Astrocyte (in vitro differentiated cells and primary cell): Measurements from ENCODE around the gene EPHA6. TPM values are rescaled to one million over a fixed set of nuclear protein-coding genes. Genes with fewer than 3 reads are reported as not detected.

Experiments
- DNase-seq: peaks from one replicate; pipeline ENCODE4 v3.0.0-alpha.2; 2010; ENCODE audit warnings: low read depth
- FAIRE-seq: peaks from 2 replicates; lab custom pipeline; 2011; peaks lifted over from hg19 to GRCh38; lab: Jason Lieb, UNC
- H2AFZ ChIP-seq: 2 replicates; pipeline ENCODE4 v1.6.0; 2012; ENCODE audit warnings: low read depth, low read length, inconsistent platforms
- H3K27ac ChIP-seq: 2 replicates; pipeline ENCODE4 v1.5.1; 2011; ENCODE audit warnings: low read depth, low read length, inconsistent platforms
- H3K27me3 ChIP-seq: 2 replicates; pipeline ENCODE4 v1.6.0; 2011; ENCODE audit warnings: low read length, inconsistent platforms; ENCODE audit not compliant: insufficient read depth
- H3K36me3 ChIP-seq: 2 replicates; pipeline ENCODE4 v1.5.1; 2011; ENCODE audit warnings: low read length, inconsistent platforms; ENCODE audit not compliant: insufficient read depth
- H3K4me1 ChIP-seq: 2 replicates; pipeline ENCODE4 v1.5.1; 2011; ENCODE audit warnings: low read length, inconsistent platforms; ENCODE audit not compliant: insufficient read depth
- H3K4me2 ChIP-seq: 2 replicates; pipeline ENCODE4 v1.6.0; 2012; ENCODE audit warnings: low read length, inconsistent platforms
- H3K4me3 ChIP-seq: 2 replicates; pipeline ENCODE4 v1.5.1; 2011; ENCODE audit warnings: low read depth, mild to moderate bottlenecking, low read length, inconsistent platforms; ENCODE audit not compliant: insufficient read depth
- H3K79me2 ChIP-seq: 2 replicates; pipeline ENCODE4 v1.6.0; 2012; ENCODE audit warnings: mild to moderate bottlenecking, low read length, inconsistent platforms; ENCODE audit not compliant: insufficient read depth
- H3K9ac ChIP-seq: 2 replicates; pipeline ENCODE4 v1.6.0; 2012; ENCODE audit warnings: mild to moderate bottlenecking, low read length, inconsistent platforms
- H3K9me3 ChIP-seq: 2 replicates; pipeline ENCODE4 v1.5.1; 2012; ENCODE audit warnings: low read depth, mild to moderate bottlenecking, low read length, inconsistent platforms; ENCODE audit not compliant: insufficient read depth
- H4K20me1 ChIP-seq: 2 replicates; pipeline ENCODE4 v1.6.0; 2012; ENCODE audit warnings: low read length, inconsistent platforms; ENCODE audit not compliant: insufficient read depth
- H3K27ac Mint-ChIP-seq: one replicate; pipeline ENCODE4 v1.8.0; 2021; ENCODE audit warnings: mild to moderate bottlenecking, mixed read lengths; ENCODE audit not compliant: unreplicated experiment
- H3K27me3 Mint-ChIP-seq: one replicate; pipeline ENCODE4 v1.8.0; 2021; ENCODE audit warnings: low read depth, mixed read lengths; ENCODE audit not compliant: unreplicated experiment
- H3K36me3 Mint-ChIP-seq: one replicate; pipeline ENCODE4 v1.8.0; 2021; ENCODE audit warnings: low read depth, mixed read lengths; ENCODE audit not compliant: unreplicated experiment
- H3K4me1 Mint-ChIP-seq: one replicate; pipeline ENCODE4 v1.8.0; 2021; ENCODE audit warnings: low read depth, mixed read lengths; ENCODE audit not compliant: unreplicated experiment
- H3K4me3 Mint-ChIP-seq: one replicate; pipeline ENCODE4 v1.8.0; 2021; ENCODE audit warnings: mild to moderate bottlenecking, moderate library complexity, mixed read lengths; ENCODE audit not compliant: unreplicated experiment
- H3K9me3 Mint-ChIP-seq: one replicate; pipeline ENCODE4 v1.8.0; 2021; ENCODE audit warnings: mild to moderate bottlenecking, mixed read lengths; ENCODE audit not compliant: unreplicated experiment
- CTCF ChIP-seq: IDR thresholded peaks from 2 replicates; pipeline ENCODE4 v1.5.1; 2011; ENCODE audit warnings: low read depth, mild to moderate bottlenecking, inconsistent platforms, low read length, moderate library complexity; ENCODE audit not compliant: insufficient read depth
- EZH2 ChIP-seq: IDR thresholded peaks from 2 replicates; pipeline ENCODE4 v1.6.1; 2012; ENCODE audit warnings: mild to moderate bottlenecking, low read length, inconsistent platforms; ENCODE audit not compliant: insufficient read depth
- total RNA-seq: library from RNA; stranded (reverse); gene quantifications from 2 replicates; pipeline ENCODE4 v1.2.1, GENCODE V29; 2021

The EPHA6 gene
- total RNA-seq, 1 donor from 2014 or later: 1.7 TPM

GRCh38 chr3:97636465-97636864 lies 822.1 kb downstream of the EPHA6 start:
- no peak for TF ChIP-seq EZH2
- Mint-ChIP-seq H3K4me1 (no peaks in the 10 kb centered on the region), H3K27me3 (no peaks in the 10 kb centered on the region), H3K27ac (no peak overlapping the region), H3K4me3 (no peak overlapping the region), H3K36me3 (no peaks in the 10 kb centered on the region), H3K9me3 (no peaks in the 10 kb centered on the region)
- Histone ChIP-seq H3K27me3 (no peaks in the 10 kb centered on the region), H3K4me2 (no peak overlapping the region), H3K9ac (no peak overlapping the region), H3K36me3 (no peaks in the 10 kb centered on the region), H3K4me1 (no peaks in the 10 kb centered on the region), H3K9me3 (no peaks in the 10 kb centered on the region), H3K79me2 (no peaks in the 10 kb centered on the region), H4K20me1 (no peaks in the 10 kb centered on the region), H2AFZ (no peak overlapping the region), H3K4me3 (no peak overlapping the region), H3K27ac (no peak overlapping the region)
- no peak for DNase-seq
- FAIRE-seq: no peak

GRCh38 chr3:97646932-97647331 lies 832.5 kb downstream of the EPHA6 start:
- Histone ChIP-seq H3K4me1 (no peaks in the 10 kb centered on the region), H4K20me1 (no peaks in the 10 kb centered on the region), H3K36me3 (no peaks in the 10 kb centered on the region), H3K4me3 (no peak overlapping the region), H3K9ac (no peak overlapping the region), H3K9me3 (no peaks in the 10 kb centered on the region), H2AFZ (no peak overlapping the region), H3K27ac (no peak overlapping the region), H3K79me2 (no peaks in the 10 kb centered on the region), H3K27me3 (no peaks in the 10 kb centered on the region), H3K4me2 (no peak overlapping the region)
- Mint-ChIP-seq H3K9me3 (no peaks in the 10 kb centered on the region), H3K27ac (no peak overlapping the region), H3K36me3 (no peaks in the 10 kb centered on the region), H3K4me3 (no peak overlapping the region), H3K27me3 (no peaks in the 10 kb centered on the region), H3K4me1 (no peaks in the 10 kb centered on the region)
- DNase-seq (no peak), FAIRE-seq (no peak)
- TF ChIP-seq EZH2 (no peak), CTCF (no peak)

DNA sequence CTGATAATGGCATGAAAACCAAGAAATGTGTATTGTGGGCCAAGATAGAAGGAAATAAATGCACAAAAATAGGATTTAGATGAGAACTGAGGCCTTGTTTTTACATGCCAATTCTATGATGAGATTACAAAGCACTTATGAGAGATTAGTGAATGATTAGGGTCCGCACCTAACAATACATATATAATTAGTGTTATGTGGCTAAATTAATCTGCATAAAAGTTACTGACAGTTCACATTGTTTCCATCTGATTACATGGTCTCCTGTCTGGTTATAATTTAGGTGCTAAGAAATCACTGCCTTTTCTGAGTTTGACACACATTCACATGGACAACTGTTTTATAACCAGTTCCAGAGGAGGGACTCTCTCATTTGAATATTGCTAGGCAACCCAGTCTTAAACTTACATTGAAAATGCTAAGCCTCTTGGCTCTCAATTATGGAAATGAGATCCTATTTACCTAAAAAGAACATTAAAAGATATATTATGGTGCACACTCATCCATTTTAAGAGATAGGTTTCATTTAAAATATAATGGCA lies 833.1 kb downstream of the EPHA6 start:
- H3K9me3 ChIP-seq: no peaks in the 10 kb centered on the region
- H3K27ac ChIP-seq: no peak overlapping the region
- H3K27ac Mint-ChIP-seq: no peak overlapping the region
- H3K9ac ChIP-seq: no peak overlapping the region
- no peaks in the 10 kb centered on the region for H3K9me3 Mint-ChIP-seq
- no peak overlapping the region for H3K4me3 Mint-ChIP-seq
- no peaks in the 10 kb centered on the region for H3K27me3 ChIP-seq
- no peak for FAIRE-seq
- no peaks in the 10 kb centered on the region for H4K20me1 ChIP-seq
- no peak for DNase-seq
- H3K4me3 ChIP-seq: no peak overlapping the region
- H3K4me2 ChIP-seq: no peak overlapping the region
- TF ChIP-seq EZH2 (no peak), CTCF (no peak)
- H3K27me3 Mint-ChIP-seq: no peaks in the 10 kb centered on the region
- H3K36me3 Mint-ChIP-seq: no peaks in the 10 kb centered on the region
- H3K4me1 ChIP-seq: no peaks in the 10 kb centered on the region
- no peaks in the 10 kb centered on the region for H3K79me2 ChIP-seq
- no peaks in the 10 kb centered on the region for H3K36me3 ChIP-seq
- H3K4me1 Mint-ChIP-seq: no peaks in the 10 kb centered on the region
- no peak overlapping the region for H2AFZ ChIP-seq
